Coronary artery (tissue), 2 donors: Measurements from ENCODE around the gene RFPL3.
"Not testable (repeated sequence)": the region's sequence is repeated elsewhere in the genome, so short reads cannot be mapped to it uniquely, and the experiment has no call there.

Experiments
- DNase-seq: peaks from one replicate; pipeline ENCODE4 v3.0.0-alpha.2; 2017; ENCODE audit warnings: low spot score
- H3K27ac ChIP-seq, 2 donors: fragments of 200-600 bp; sonication (generic); one replicate each; pipeline ENCODE4 v1.5.1; 2016 to 2019
- H3K4me3 ChIP-seq: fragments of 200-600 bp; sonication (generic); 2 replicates; pipeline ENCODE4 v1.5.1; 2016; ENCODE audit warnings: mild to moderate bottlenecking, moderate library complexity
- CTCF ChIP-seq: fragments of 200-600 bp; sonication (generic); IDR thresholded peaks from one replicate; pipeline ENCODE4 v1.5.1; 2019; ENCODE audit warnings: antibody characterized with exemption

The RFPL3 gene

GRCh38 chr22:32357567-32357966, at the start of gene RFPL3:
Gene RFPL3 (plus strand): TSS chr22:32357867. CDS start chr22:32358072, 205 bp downstream.
- not testable (repeated sequence) for H3K27ac ChIP-seq, H3K4me3 ChIP-seq, DNase-seq

DNA sequence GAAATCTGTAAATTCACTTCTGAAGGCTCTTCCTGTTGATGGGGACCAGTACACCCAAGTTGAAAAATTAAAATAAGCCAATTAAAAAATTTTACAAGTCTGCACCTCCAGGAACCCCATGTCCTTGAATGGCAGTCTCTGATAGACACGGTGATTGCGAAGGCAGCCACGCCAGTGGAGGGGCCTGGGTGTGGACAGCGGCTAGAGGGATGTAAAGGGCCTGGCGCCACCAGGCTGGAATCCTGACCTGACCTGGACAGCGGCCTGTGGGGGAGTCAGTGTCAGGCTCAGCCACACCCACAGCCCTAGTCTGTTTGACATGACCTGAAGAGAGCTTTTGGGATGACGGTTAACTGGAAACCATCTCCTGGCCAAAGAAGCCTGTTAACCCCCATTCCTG, 49.5 kb upstream of the RFPL3 start:
- no peak overlapping the region for H3K4me3 ChIP-seq
- no peak for TF ChIP-seq CTCF
- H3K27ac ChIP-seq: no peak overlapping the region
- no peak for DNase-seq

DNA sequence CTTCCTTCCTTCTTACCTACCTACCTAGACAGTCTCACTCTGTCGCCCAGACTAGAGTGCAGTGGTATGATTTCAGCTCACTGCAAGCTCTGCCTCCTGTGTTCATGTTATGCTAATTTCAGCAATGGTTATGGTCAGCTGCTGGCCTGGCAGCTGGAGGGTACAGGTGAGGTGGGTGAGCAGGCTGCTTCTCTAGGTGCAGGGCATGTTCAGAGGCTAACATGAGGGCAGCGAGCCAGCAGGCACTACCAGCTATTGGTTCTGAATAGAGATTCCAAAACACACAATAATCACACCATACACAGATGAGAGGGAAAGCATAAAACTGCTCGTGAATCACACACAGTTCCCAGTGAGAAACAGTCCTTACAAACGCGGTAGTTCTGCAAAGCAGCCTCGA, 48.7 kb upstream of the RFPL3 start:
- Histone ChIP-seq H3K27ac (no peak overlapping the region), H3K4me3 (no peak overlapping the region)
- DNase-seq: no peak
- no peak for TF ChIP-seq CTCF

GRCh38 chr22:32309585-32310251, 47.9 kb upstream of the RFPL3 start:
- Histone ChIP-seq H3K27ac (no peak overlapping the region), H3K4me3 (no peak overlapping the region)
- DNase-seq: no peak
- no peak for TF ChIP-seq CTCF

DNA sequence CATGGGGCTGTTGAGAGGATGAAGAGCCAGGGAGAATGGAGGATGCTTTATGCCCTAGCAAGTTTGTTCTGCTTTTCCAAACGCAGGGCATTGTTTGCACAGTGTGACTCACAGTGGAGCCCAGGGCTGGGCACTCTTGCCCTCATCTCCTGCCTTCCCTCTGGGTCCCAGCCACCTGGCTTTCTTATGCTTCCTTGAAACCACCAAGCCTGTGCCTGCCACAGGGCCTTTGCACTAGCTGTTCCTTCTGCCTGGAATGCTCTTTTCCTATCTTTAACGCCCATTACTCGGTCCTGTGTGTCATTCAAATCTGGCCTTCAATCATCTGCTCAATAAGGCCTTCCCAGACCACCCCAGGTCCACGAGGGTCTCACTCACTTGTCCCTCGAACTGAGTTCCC, 46.9 kb upstream of the RFPL3 start:
- no peak overlapping the region for H3K27ac ChIP-seq
- peak; percentile 24 for DNase-seq
- no peak for TF ChIP-seq CTCF
- H3K4me3 ChIP-seq: no peak overlapping the region

GRCh38 chr22:32311551-32312071, 46.1 kb upstream of the RFPL3 start:
- DNase-seq: peak; percentile 17
- no peak for TF ChIP-seq CTCF
- Histone ChIP-seq H3K4me3 (no peak overlapping the region), H3K27ac (no peak overlapping the region)

DNA sequence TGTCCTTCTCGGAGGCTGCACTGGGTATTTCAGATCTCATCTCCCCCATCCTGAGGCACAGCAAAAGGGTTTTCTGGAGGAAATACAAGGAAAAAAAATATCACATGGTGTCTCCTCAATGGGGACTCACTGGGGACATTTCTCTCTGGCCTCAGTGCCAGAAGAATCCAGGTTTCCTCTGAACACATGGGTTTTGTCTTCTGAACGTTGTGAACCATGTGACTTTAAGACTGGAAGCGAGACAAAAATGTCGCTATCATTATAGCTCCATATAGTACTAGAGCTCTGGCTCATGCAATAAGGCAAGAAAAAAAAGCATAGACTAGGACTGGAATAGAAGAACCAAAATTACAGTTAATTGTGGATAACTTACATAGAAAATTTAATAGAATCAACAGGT, 44.9 kb upstream of the RFPL3 start:
- Histone ChIP-seq H3K27ac (no peak overlapping the region), H3K4me3 (no peak overlapping the region)
- no peak for DNase-seq
- no peak for TF ChIP-seq CTCF
